Astrocyte (in vitro differentiated cells and primary cell): ENCODE measurements around the gene HLA-F. TPM values are rescaled to one million over a fixed set of nuclear protein-coding genes. Genes with fewer than 3 reads are reported as not detected.

Source experiments
- DNase-seq: peaks from one replicate; pipeline ENCODE4 v3.0.0-alpha.2; 2010; ENCODE audit warnings: low read depth
- FAIRE-seq: peaks from 2 replicates; lab custom pipeline; 2011; peaks lifted over from hg19 to GRCh38; lab: Jason Lieb, UNC
- H2AFZ ChIP-seq: 2 replicates; pipeline ENCODE4 v1.6.0; 2012; ENCODE audit warnings: low read depth, low read length, inconsistent platforms
- H3K27ac ChIP-seq: 2 replicates; pipeline ENCODE4 v1.5.1; 2011; ENCODE audit warnings: low read depth, low read length, inconsistent platforms
- H3K27me3 ChIP-seq: 2 replicates; pipeline ENCODE4 v1.6.0; 2011; ENCODE audit warnings: low read length, inconsistent platforms; ENCODE audit not compliant: insufficient read depth
- H3K36me3 ChIP-seq: 2 replicates; pipeline ENCODE4 v1.5.1; 2011; ENCODE audit warnings: low read length, inconsistent platforms; ENCODE audit not compliant: insufficient read depth
- H3K4me1 ChIP-seq: 2 replicates; pipeline ENCODE4 v1.5.1; 2011; ENCODE audit warnings: low read length, inconsistent platforms; ENCODE audit not compliant: insufficient read depth
- H3K4me2 ChIP-seq: 2 replicates; pipeline ENCODE4 v1.6.0; 2012; ENCODE audit warnings: low read length, inconsistent platforms
- H3K4me3 ChIP-seq: 2 replicates; pipeline ENCODE4 v1.5.1; 2011; ENCODE audit warnings: low read depth, mild to moderate bottlenecking, low read length, inconsistent platforms; ENCODE audit not compliant: insufficient read depth
- H3K79me2 ChIP-seq: 2 replicates; pipeline ENCODE4 v1.6.0; 2012; ENCODE audit warnings: mild to moderate bottlenecking, low read length, inconsistent platforms; ENCODE audit not compliant: insufficient read depth
- H3K9ac ChIP-seq: 2 replicates; pipeline ENCODE4 v1.6.0; 2012; ENCODE audit warnings: mild to moderate bottlenecking, low read length, inconsistent platforms
- H3K9me3 ChIP-seq: 2 replicates; pipeline ENCODE4 v1.5.1; 2012; ENCODE audit warnings: low read depth, mild to moderate bottlenecking, low read length, inconsistent platforms; ENCODE audit not compliant: insufficient read depth
- H4K20me1 ChIP-seq: 2 replicates; pipeline ENCODE4 v1.6.0; 2012; ENCODE audit warnings: low read length, inconsistent platforms; ENCODE audit not compliant: insufficient read depth
- H3K27ac Mint-ChIP-seq: one replicate; pipeline ENCODE4 v1.8.0; 2021; ENCODE audit warnings: mild to moderate bottlenecking, mixed read lengths; ENCODE audit not compliant: unreplicated experiment
- H3K27me3 Mint-ChIP-seq: one replicate; pipeline ENCODE4 v1.8.0; 2021; ENCODE audit warnings: low read depth, mixed read lengths; ENCODE audit not compliant: unreplicated experiment
- H3K36me3 Mint-ChIP-seq: one replicate; pipeline ENCODE4 v1.8.0; 2021; ENCODE audit warnings: low read depth, mixed read lengths; ENCODE audit not compliant: unreplicated experiment
- H3K4me1 Mint-ChIP-seq: one replicate; pipeline ENCODE4 v1.8.0; 2021; ENCODE audit warnings: low read depth, mixed read lengths; ENCODE audit not compliant: unreplicated experiment
- H3K4me3 Mint-ChIP-seq: one replicate; pipeline ENCODE4 v1.8.0; 2021; ENCODE audit warnings: mild to moderate bottlenecking, moderate library complexity, mixed read lengths; ENCODE audit not compliant: unreplicated experiment
- H3K9me3 Mint-ChIP-seq: one replicate; pipeline ENCODE4 v1.8.0; 2021; ENCODE audit warnings: mild to moderate bottlenecking, mixed read lengths; ENCODE audit not compliant: unreplicated experiment
- CTCF ChIP-seq: IDR thresholded peaks from 2 replicates; pipeline ENCODE4 v1.5.1; 2011; ENCODE audit warnings: low read depth, mild to moderate bottlenecking, inconsistent platforms, low read length, moderate library complexity; ENCODE audit not compliant: insufficient read depth
- EZH2 ChIP-seq: IDR thresholded peaks from 2 replicates; pipeline ENCODE4 v1.6.1; 2012; ENCODE audit warnings: mild to moderate bottlenecking, low read length, inconsistent platforms; ENCODE audit not compliant: insufficient read depth
- total RNA-seq: library from RNA; stranded (reverse); gene quantifications from 2 replicates; pipeline ENCODE4 v1.2.1, GENCODE V29; 2021

Gene HLA-F
- total RNA-seq, 1 donor from 2014 or later: 7.4 TPM

- Histone ChIP-seq H3K79me2 (no peaks in the 10 kb centered on the region), H3K4me2 (no peak overlapping the region), H3K36me3 (no peaks in the 10 kb centered on the region), H3K9me3 (no peaks in the 10 kb centered on the region), H2AFZ (no peak overlapping the region), H4K20me1 (no peaks in the 10 kb centered on the region), H3K4me1 (peaks cover 6% of the 10 kb centered on the region), H3K4me3 (no peak overlapping the region), H3K27me3 (peaks cover 7% of the 10 kb centered on the region), H3K9ac (no peak overlapping the region), H3K27ac (no peak overlapping the region)
- Mint-ChIP-seq H3K4me1 (peaks cover 3% of the 10 kb centered on the region), H3K27me3 (peaks cover 77% of the 10 kb centered on the region), H3K4me3 (no peak overlapping the region), H3K9me3 (no peaks in the 10 kb centered on the region), H3K36me3 (peaks cover 3% of the 10 kb centered on the region), H3K27ac (no peak overlapping the region)
- no peak for FAIRE-seq
- no peak for DNase-seq
- TF ChIP-seq EZH2 (no peak), CTCF (no peak)
Measured at GRCh38 chr6:29746846-29747687, 23.8 kb downstream of the HLA-F start.

GRCh38 chr6:29747688-29748250, 24.5 kb downstream of the HLA-F start:
- peaks cover 12% of the 10 kb centered on the region for H3K4me1 ChIP-seq
- H3K27me3 Mint-ChIP-seq: peaks cover 70% of the 10 kb centered on the region
- no peak overlapping the region for H3K27ac Mint-ChIP-seq
- peaks cover 3% of the 10 kb centered on the region for H3K4me1 Mint-ChIP-seq
- H3K9me3 Mint-ChIP-seq: no peaks in the 10 kb centered on the region
- no peak for TF ChIP-seq CTCF
- H3K4me3 Mint-ChIP-seq: peak overlapping the region; percentile 93
- no peaks in the 10 kb centered on the region for H3K9me3 ChIP-seq
- no peaks in the 10 kb centered on the region for H4K20me1 ChIP-seq
- H3K36me3 Mint-ChIP-seq: peaks cover 3% of the 10 kb centered on the region
- H3K4me3 ChIP-seq: no peak overlapping the region
- H3K79me2 ChIP-seq: no peaks in the 10 kb centered on the region
- no peak overlapping the region for H3K27ac ChIP-seq
- H3K36me3 ChIP-seq: no peaks in the 10 kb centered on the region
- FAIRE-seq (no peak), DNase-seq (no peak)
- peaks cover 7% of the 10 kb centered on the region for H3K27me3 ChIP-seq
- no peak overlapping the region for H3K9ac ChIP-seq
- peak overlapping the region; percentile 82 for H3K4me2 ChIP-seq
- H2AFZ ChIP-seq: peak overlapping the region; percentile 76
